NCI-H2227 treated with DMSO at 0.1 percent for 48 hours (cell line): ENCODE results near the gene KBTBD12.

Experiments used
- DNase-seq: peaks from one replicate; lab custom pipeline; 2025; lab: John Stamatoyannopoulos, UW

KBTBD12 gene

GRCh38 chr3:127953091-127954035, 38.3 kb downstream of the KBTBD12 start:
- no peak for DNase-seq

GRCh38 chr3:127954640-127955039, 39.6 kb downstream of the KBTBD12 start:
- no peak for DNase-seq

- no peak for DNase-seq
These were observed 40.7 kb downstream of the KBTBD12 start for GRCh38 chr3:127955728-127956127.

GRCh38 chr3:127959041-127959440, 44.0 kb downstream of the KBTBD12 start:
- DNase-seq, result no peak

- no peak for DNase-seq
These were observed 44.8 kb downstream of the KBTBD12 start for GRCh38 chr3:127959873-127960272.

- no peak for DNase-seq
These were observed 45.5 kb downstream of the KBTBD12 start for GRCh38 chr3:127960421-127960965.

GRCh38 chr3:127961124-127961523, 46.1 kb downstream of the KBTBD12 start:
- DNase-seq, result no peak

- DNase-seq, result no peak
These were observed 46.9 kb downstream of the KBTBD12 start for GRCh38 chr3:127961963-127962362.

- DNase-seq, result no peak
These were observed 47.9 kb downstream of the KBTBD12 start for GRCh38 chr3:127962937-127963336.

- peak; percentile 9 for DNase-seq
These were observed 49.0 kb downstream of the KBTBD12 start for GRCh38 chr3:127964053-127964452.

GRCh38 chr3:127964816-127965215, 49.8 kb downstream of the KBTBD12 start:
- no peak for DNase-seq

- no peak for DNase-seq
These were observed 52.3 kb downstream of the KBTBD12 start for GRCh38 chr3:127967316-127967715.

- peak; percentile 30 for DNase-seq
These were observed 56.0 kb downstream of the KBTBD12 start for GRCh38 chr3:127970966-127971592.

- no peak for DNase-seq
These were observed 59.2 kb downstream of the KBTBD12 start for GRCh38 chr3:127974226-127974625.

GRCh38 chr3:127975153-127976029, 60.4 kb downstream of the KBTBD12 start:
- no peak for DNase-seq

- DNase-seq, result no peak
These were observed 63.6 kb downstream of the KBTBD12 start for GRCh38 chr3:127978636-127979035.

GRCh38 chr3:127979473-127979872, 64.4 kb downstream of the KBTBD12 start:
- DNase-seq, result no peak

GRCh38 chr3:127981097-127981496, 66.1 kb downstream of the KBTBD12 start:
- DNase-seq, result no peak

- DNase-seq, result no peak
These were observed 67.1 kb downstream of the KBTBD12 start for GRCh38 chr3:127982155-127982554.

GRCh38 chr3:127984241-127984975, 69.4 kb downstream of the KBTBD12 start:
- DNase-seq, result no peak

- DNase-seq, result no peak
These were observed 70.2 kb downstream of the KBTBD12 start for GRCh38 chr3:127985216-127985615.
